Fibroblast of peridontal ligament (primary cell): ENCODE results near the gene XYLT1.

ENCODE experiments used
- DNase-seq: peaks from one replicate; pipeline ENCODE4 v3.0.0-alpha.2; 2010; ENCODE audit errors: extremely low read depth

Gene XYLT1

DNA sequence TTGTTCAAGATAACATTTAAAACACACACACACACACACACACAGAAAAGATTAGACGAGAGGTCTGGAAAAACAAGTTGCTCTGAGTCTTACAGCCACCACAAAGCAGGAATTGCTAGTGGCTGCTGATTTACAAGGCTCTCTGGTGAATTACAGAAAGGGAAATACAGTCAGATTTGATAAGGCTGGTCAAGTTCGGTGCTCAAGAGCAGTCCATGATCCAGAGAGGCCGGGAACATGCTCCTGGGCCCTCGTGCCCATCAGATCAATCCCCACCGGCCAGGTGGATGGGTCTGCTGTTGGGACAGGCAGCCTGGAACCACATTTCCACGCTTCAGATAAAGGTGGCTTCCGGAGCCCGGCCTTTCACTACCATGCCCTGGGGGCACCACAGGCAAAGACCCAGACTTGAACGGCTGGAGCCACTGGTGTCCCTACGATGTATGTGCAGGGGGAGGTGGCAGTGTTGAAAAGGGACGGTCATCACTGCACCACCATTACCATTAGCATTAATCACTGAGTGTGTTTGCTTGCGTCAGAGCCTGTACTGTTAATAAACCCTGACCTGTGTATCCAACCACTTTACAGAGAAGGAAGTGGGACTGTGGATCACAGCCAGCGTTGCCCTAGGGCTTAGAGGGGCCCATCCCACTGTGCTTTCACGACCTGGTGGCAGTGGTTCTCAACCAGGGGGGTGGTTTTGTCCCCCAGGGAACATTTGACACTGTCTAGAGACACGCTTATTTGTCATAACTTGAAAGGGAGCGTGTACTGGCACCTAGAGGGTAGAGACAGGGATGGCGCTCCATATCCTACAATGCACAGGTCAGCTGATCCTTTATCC lies 95.1 kb downstream of the XYLT1 start:
- no peak for DNase-seq

DNA sequence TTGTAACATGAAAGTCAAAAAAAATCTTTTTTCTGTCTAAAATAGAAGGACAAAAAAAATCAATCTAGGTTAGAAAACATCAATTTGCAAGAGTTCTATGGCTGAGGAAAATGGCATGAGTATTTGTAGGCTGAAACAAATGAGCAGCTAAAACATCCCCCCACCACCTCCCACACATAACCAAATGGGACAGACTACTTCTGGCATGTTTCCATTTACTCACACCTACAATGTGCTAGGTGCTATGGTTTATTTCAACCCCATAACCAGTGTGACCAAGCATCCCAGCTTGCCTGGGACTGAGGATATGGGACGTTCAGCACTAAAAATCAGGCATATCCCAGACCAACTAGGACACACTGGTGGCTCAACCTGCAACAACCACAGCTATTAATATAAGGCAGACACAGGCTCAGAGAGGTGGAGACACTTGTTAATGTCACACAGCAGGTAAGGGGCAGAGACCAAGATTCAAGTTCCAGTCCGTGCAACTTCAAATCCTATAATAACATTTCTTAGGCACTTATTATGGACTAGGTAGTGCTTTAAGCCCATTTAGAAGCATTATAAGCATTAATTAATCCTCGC lies 96.0 kb downstream of the XYLT1 start:
- no peak for DNase-seq

DNA sequence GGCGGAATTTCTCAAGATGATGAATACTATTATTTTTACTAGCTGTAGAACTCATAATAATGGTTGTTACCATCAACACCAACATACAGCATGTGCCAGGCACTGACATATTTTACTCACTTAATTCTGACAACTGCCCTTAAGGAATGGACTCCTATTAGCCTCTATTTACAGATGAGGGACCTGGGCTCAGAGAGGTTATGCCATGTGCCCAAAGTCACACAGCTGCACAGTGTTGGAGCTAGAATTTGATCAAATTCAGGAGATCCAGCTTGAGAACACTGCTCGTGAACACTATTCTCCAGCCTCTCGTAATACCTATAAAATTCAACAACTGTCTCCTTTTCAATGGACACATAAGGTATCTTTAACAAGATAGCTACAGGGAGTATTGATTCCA lies 97.2 kb downstream of the XYLT1 start:
- DNase-seq = no peak

DNA sequence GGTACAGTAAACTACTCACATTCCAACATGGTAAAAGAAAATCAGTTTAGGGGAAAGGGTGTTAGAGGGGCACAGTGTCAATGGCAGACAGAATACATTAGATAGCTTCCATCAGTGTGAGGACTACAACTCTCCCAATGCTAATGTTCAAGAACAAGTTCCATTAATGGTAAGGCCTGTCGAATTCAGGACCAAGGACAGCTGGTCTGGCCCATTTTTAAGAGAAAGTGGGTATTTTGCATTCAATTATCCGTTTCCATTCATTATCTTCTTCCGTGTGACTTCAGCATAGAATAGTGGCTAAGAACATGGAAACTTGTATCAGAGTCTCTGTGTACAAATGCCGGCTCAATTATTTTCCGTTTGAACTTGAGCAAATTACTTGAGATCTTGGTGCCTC lies 98.4 kb downstream of the XYLT1 start:
- peak; percentile 35 for DNase-seq

DNA sequence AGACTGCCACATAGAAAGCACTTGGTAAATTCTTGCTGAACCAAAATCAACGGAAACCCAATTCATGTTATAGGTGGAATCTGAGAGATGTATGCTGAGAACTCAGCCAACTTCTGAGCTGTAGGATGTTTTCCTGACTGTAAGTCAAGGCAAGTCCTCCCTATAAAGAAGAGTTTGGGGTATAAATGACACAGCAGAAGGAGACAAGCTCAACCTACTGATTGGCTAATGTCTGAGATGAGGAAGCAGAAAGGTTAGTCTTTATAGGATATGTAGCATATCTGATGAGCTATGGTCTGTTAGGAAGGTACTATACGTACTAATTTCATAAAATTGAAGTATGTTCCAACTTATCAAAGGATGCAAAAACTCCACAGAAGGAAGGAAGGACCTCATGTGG lies 99.5 kb downstream of the XYLT1 start:
- no peak for DNase-seq

DNA sequence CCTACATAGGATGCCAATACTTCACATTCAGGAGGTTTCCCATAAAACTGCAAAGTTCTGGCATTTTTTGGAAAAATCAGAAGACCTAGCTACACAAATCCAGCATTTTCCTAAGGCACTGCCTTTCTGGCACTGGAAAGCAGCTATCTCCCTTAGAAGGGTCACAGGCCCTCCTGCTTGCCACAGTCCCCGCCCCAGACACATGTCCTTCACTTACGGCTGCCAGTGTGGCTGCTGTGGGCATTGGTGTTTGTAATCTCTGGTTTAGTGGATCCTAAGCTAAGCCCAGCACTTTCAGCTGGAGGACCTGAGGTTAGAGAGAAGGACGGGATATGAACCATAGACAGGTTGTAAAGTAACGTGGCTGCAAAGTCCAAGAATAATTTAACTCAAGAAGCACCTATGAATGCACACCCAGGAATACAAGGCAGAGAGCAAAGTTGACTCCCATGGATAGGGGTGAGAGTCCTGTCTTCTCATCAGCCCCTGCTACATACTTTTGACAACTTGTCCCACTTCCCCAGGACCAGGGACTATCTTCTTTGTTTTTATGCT lies 100.0 kb downstream of the XYLT1 start:
- DNase-seq = no peak

DNA sequence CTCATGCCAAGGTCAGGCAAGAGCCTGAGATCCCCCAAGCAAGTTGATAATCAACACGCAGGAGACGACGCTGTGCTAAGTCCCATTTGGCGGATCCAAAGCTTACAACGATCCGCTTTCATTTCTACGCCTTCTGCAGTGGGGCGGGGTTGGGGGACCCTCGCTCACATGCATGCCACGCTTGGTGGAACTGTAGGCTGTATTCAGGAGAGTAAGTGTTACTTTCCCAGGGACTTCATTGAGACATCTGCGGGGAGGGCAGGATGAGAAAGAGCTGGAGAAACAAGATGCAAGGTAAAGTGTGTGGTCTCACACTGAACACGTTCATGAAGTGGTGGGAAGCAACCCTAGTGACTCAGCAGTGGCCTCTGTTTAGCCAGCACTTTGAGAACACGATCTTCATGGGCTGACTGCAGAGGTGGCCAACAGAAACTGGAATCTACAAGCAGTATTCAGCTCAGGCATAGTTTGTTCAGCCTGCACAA lies 100.5 kb downstream of the XYLT1 start:
- DNase-seq = peak; percentile 57

DNA sequence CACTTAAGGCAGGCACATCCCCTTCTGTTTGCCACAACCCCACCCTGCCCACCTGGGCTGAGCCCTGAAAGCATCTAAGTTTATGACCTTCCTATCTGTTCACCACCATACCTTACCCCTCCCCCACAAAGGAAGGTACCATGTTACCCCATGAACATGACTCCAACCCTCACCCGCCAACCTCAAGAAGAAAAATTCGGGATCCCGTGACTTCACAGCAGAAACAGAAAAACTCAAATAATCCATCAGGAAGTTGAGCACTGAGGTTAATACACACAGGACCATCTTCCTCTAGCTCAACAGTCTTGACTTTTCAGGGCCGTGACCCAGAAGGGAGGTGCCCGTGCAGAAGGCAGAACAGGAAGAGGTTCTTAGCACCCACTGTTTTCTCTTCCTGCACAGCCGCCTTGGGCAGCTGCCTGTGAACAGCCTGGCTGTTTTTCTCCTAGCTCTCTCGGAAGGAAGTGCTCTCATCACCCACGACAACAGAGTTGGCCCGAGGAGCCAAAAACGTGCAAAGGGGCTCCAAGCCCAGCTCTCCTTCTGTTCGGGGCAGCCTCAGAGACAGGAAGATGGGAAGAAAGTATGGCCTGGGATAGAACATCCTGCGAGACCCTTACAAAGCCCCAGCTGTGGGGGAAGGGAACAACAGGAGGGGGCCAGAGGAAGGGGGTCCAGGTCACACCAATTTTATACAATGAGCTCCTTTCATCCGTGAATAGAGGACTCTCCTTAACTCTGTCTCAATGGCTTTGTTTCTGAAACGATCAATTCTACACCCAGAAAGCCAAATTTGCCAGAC lies 101.1 kb downstream of the XYLT1 start:
- no peak for DNase-seq

DNA sequence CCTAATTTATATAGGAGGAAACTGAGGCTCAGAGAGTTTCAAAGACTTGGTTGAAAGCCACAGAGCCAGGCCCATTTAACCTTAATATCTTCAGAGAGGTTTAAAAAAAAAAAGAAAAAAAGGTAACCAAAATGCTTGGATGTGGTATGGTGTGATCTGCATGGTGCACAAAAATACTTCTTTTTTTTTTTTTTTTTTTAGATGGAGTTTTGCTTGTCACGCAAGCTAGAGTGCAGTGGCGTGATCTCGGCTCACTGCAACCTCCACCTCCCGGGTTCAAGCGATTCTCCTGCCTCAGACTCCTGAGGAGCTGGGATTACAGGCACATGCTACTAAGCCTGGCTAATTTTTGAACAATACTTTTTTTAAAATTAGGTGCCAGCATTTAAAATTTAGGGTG lies 101.8 kb downstream of the XYLT1 start:
- no peak for DNase-seq

DNA sequence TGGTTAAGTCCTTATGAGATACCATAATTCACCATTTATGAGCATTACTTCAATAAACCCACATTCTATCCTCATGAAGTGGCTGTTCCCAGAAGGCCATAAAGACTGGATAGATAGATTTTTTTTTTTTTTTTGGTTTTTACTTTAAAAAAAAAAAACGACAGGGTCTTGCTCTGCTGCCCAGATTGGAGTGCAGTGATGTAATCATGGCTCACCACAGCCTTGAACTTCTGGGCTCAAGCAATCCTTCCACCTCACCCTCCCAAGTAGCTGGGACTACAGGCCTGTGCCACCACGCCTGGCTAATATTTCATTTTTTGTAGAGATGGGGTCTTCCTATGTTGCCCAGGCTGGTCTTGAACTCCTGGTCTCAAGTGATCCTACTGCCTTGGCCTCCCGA lies 102.3 kb downstream of the XYLT1 start:
- DNase-seq = peak; percentile 20

DNA sequence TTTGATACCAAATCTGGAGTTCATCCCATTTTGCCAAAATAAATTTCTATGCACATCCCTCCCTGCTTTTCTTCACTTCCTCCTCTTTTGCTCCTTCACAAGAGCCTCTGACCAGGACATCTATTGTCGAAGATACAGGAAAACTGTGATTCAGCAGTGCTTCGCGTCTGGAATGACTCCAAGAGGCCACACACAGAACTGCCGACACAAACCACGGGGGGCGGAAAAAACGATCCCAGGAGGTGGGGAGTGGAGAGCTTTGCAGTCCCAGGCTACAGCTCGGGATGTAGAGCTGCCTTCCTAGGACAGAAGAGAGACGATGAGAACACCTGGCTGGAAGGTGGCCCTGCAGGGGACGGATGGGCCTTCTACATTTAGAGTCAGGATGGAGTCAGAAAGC lies 102.8 kb downstream of the XYLT1 start:
- peak; percentile 48 for DNase-seq

DNA sequence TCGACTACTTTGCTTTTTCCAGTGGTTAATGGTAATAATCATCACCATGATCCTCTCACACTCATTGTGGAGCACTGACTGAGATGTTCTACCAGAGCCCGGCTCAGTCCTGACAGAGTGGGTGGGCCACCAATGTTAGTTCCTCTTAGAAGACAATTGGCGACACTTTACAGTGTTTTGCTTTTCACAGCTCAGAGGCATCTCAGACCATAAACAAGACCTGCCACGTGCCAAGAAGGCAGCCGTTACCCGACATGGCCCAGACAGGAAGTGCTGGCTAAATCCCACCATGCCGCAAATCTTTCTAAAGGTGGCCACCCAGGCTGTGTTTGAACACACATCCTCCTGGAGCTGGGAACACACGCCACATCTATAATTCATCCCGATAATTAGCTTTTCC lies 103.7 kb downstream of the XYLT1 start:
- no peak for DNase-seq

DNA sequence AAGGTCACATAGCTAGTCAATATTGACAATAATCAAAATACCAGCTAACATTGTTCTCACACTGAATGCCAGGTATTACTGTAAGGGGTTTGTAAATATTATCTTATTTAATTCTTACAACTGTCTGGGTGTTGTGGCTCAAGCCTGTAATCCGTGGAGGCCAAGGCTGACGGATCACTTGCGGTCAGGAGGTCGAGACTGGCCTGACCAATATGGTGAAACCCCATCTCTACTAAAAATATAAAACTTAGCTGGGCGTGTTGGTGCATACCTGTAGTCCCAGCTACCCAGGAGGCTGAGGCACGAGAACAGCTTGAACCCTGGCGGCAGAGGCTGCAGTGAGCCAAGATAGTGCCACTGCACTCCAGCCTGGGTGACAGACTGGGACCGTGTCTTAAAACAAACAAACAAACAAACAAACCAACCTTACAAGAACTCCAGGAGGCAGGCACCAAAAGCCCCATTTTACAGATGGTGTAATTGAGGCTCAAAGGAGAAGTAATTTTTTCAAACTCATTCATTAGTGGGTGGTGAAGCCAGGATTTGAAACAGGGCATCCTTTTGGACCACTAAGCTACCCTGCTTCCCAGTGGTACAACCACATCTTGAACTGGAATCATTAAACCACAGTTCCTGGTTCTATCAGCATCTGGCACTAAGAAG lies 104.3 kb downstream of the XYLT1 start:
- no peak for DNase-seq

DNA sequence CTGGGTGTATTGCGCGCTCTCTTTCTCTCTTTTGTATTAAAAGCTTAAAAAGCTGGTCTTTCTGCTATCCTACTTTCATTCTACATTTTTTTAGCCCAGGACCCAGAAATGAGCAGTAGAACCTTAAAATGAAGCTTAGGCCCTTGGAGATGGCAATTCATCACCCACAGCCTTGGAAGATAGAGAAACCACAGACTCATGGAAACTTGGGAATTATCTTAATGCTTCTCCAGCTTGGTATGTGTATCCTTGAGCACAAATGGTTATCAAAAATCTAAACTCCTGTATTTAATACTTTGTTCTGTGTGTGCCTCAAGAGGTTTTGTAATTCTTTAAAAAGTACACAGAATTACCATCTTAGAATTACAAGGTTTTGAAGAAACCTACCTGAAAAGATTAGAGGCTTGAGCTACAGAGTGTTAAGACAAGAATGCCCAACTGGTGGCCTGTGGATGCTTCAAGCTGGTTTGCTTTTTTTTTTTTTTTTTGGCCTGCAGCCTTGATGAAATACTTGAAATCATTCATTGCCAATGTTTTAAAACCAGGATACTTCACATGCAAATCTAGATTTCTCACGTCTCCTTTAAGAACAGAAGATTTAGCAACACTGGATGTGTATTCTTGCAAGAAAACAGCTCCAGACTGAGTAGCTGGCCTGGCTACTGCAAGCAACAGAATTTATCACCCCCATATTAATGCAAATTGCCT lies 105.0 kb downstream of the XYLT1 start:
- DNase-seq = peak; percentile 87

DNA sequence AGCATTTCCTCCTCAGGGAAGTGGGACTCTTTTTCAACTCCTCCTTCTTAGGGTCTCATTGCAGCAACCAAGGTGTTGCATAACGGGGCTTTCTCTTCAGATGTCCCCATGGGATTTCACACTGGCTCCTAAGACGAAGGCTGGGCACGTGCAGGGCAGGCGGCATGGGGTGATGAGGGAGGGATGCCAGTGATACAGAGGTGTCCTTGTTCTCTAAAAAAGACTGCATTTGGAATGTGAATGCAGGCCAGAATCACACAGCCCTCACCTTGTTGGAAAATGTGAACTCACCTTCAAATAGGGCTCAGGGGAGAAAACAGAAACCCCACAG lies 105.6 kb downstream of the XYLT1 start:
- no peak for DNase-seq

DNA sequence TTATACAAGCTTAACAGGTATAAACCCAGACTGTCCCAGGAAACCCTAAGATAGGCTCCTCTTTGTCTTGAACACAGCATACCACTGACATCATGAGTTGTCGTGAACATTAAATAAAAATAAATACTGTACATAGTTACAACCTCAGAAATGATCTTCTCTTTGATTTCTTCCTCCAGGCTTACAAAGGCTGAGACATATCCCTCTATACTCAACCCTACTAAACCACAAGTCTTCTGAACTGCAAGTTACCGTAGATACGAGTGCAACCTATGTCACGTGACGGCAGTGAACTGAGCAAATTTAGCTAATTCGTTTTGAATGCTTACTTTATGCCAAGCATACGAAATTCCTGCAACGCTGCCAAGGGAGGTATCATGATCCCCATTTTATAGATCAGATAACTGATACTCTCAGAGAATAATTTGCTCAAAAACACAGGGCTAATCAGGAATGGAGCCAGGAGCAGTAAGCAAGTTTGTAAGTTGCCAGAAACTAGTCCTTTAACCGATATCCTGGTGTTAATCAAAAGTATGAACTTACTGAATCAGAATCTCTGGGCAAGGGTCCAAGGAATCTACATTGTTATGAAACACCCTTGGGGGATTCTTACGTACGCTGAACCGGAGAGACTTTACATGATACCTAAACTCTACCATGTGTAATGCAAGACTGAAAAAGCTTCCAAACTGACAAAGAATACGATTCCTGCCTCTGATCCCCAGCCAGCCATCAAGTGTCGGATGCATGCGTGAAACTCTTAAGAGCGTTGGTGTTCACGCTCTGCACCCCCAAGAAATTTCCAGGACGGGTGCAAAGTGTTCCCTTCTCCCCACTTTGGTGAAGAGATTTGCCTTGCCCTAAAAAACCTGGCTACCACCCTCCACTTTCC lies 106.2 kb downstream of the XYLT1 start:
- peak; percentile 100 for DNase-seq

DNA sequence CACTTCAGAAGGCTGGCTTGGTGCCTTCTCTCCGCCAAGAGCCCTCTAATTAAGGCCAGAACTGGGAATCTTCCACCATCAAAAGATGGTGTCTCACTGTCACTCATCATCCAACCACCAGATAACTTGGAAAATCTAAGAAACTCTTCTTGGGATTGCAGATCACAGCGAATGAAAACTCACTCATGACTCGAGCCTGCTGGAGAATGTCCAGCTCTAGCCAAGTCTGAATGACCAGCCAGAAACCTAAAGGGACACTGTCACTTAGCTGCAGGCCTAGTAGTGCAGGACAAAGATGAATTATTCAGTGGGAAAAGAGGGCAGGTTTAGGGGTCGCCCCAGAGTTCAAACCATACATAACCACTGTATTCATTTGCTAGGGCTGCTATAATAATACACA lies 107.8 kb downstream of the XYLT1 start:
- no peak for DNase-seq

DNA sequence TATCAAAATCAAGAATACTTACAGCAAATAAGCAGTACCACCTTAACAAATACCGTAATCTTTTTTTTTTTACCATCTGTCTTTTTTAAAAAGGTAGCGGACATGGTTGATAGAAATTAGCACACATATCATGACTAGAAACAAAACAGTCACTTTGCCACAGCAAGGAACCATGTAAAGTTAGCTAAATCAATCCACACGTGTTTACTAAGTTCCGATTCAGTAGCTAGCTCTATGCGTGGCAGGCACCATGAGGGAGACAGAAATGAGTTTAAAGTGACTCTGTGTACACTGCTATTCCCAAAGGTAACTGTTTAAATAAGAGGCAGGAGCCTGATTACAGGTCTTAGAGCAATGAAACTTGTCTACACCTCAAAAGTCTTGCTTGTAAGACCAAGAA lies 108.6 kb downstream of the XYLT1 start:
- no peak for DNase-seq

DNA sequence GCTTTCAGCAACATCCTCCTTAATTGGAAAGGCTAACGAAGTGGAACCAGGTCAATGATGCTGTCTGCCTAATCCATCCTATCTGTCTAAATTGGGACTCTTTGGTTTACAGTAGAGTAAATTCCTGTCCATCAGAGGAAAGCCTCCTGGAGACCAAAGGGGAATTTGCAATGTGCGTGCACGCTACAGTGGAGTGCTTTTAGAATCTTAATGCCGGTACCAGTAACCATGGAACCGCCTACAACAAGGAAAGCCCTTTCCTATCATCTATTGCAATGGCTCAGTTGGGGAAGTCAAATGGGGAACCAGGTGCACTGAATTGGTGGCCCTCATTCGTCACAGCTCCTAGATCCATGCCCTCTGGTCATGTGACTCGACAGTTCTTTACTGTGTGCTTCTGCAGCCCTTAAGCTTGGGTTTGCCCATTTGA lies 110.1 kb downstream of the XYLT1 start:
- no peak for DNase-seq

DNA sequence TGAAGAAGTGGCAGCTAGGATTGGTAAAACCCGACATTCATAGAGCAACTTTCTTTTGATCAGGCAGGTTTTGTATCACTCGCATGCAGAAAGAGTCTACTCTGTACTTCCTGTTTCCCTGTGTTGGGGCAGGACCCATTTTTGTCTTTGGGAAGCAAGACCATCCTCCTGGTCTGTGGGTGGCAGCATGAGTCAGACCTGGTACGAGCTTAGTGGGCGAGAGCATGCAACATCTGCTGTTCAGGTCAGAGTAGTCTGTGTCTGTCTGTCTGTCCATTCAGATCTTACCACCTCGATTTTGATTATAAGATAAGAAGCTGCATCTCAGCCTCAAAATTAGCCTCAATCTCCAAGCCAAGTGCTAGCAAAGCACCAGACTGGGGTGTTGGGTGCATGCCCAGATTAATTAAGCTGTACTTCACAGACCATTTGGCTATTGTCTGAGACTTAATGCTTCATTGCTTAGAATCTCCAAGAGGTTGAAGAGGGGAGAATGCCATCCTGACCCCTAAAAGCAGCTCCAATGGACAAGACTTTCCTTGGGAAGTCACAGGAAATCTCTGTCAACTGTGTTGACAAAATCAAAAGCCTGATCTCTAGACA lies 110.9 kb downstream of the XYLT1 start:
- DNase-seq = peak; percentile 53
